MM.1S (cell line): ENCODE data around the gene RAB4B.
"Not testable (repeated sequence)": the region's sequence is repeated elsewhere in the genome, so short reads cannot be mapped to it uniquely, and the experiment has no call there.

Experiments used
- EZH2phosphoT487 ChIP-seq: fragments of 300-600 bp; sonication (generic); IDR thresholded peaks from 2 replicates; pipeline ENCODE4 v1.6.1; 2018; ENCODE audit warnings: antibody characterized with exemption, low read length
- TF ChIP-seq, protein P1 (sequence below): fragments of 300-600 bp; sonication (generic); IDR thresholded peaks from 2 replicates; pipeline ENCODE4 v1.5.1; 2016; ENCODE audit warnings: antibody characterized with exemption, low read length, mixed read lengths

DNA sequence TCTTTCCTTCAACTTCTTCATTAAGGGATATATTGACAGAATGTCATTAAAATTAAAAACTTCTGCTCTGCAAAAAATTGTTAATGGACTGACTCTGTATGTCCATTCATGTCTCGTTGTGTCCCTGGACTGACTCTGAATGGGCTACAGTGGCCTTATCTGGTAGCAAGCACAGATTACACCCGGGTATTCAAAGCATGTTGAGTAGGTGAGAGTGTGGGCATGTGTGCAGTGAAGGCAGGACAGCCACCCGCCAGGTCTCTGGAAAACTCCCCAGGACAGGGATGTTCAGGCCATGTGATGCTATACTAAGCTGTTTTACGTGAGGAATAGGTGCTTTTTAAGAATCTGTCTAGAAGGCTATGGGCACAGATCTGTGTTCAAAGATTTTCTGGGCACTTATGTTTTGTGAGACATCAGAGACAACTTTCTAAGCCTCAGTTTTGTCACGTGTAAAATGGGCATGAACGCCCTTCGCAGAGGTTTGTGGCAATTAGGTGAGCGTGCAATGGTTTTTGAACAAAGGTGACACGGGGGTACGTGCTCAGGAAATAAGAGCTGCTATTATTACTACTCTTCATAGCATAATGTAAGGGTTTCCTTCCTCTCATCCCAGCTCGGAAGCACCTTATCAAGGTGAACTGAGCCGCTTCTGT is 65.1 kb downstream of the RAB4B start:
- TF ChIP-seq, protein P1, sequence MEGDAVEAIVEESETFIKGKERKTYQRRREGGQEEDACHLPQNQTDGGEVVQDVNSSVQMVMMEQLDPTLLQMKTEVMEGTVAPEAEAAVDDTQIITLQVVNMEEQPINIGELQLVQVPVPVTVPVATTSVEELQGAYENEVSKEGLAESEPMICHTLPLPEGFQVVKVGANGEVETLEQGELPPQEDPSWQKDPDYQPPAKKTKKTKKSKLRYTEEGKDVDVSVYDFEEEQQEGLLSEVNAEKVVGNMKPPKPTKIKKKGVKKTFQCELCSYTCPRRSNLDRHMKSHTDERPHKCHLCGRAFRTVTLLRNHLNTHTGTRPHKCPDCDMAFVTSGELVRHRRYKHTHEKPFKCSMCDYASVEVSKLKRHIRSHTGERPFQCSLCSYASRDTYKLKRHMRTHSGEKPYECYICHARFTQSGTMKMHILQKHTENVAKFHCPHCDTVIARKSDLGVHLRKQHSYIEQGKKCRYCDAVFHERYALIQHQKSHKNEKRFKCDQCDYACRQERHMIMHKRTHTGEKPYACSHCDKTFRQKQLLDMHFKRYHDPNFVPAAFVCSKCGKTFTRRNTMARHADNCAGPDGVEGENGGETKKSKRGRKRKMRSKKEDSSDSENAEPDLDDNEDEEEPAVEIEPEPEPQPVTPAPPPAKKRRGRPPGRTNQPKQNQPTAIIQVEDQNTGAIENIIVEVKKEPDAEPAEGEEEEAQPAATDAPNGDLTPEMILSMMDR, result not testable (repeated sequence)
- TF ChIP-seq EZH2phosphoT487, result not testable (repeated sequence)
